GM23338 (cell line): ENCODE results near the gene FEM1B. TPM values are rescaled to one million over a fixed set of nuclear protein-coding genes. Genes with fewer than 3 reads are reported as not detected.

Experiments
- ATAC-seq: fragments of 200-7000 bp; cut with Tn5 transposase; 3 replicates; pipeline ENCODE4 v1.9.1; 2020
- DNase-seq: peaks from one replicate; pipeline ENCODE4 v3.0.0-alpha.2; 2015; ENCODE audit warnings: low spot score
- H2AFZ ChIP-seq: fragments of 200-600 bp; sonication (generic); 2 replicates; pipeline ENCODE4 v1.8.0; 2016; ENCODE audit warnings: antibody characterized with exemption, mild to moderate bottlenecking, moderate library complexity
- H3F3A ChIP-seq: fragments of 200-600 bp; sonication (generic); replicated peaks from 2 replicates; pipeline ENCODE4 v1.8.0; 2017; ENCODE audit warnings: antibody characterized with exemption, mixed run types, low read depth
- H3K27ac ChIP-seq: fragments of 200-600 bp; sonication (generic); 2 replicates; pipeline ENCODE4 v1.6.1; 2016; ENCODE audit warnings: low read depth
- H3K27me3 ChIP-seq: fragments of 200-600 bp; sonication (generic); 2 replicates; pipeline ENCODE4 v1.8.0; 2016; ENCODE audit warnings: mild to moderate bottlenecking, mixed run types, moderate library complexity; ENCODE audit not compliant: insufficient read depth
- H3K36me3 ChIP-seq: fragments of 200-600 bp; sonication (generic); 2 replicates; pipeline ENCODE4 v1.8.0; 2016; ENCODE audit warnings: mild to moderate bottlenecking; ENCODE audit not compliant: insufficient read depth
- H3K4me1 ChIP-seq: fragments of 200-600 bp; sonication (generic); 2 replicates; pipeline ENCODE4 v1.8.0; 2016; ENCODE audit warnings: mild to moderate bottlenecking, moderate library complexity; ENCODE audit not compliant: insufficient read depth
- H3K4me2 ChIP-seq: fragments of 200-600 bp; sonication (generic); 2 replicates; pipeline ENCODE4 v1.7.1; 2017; ENCODE audit warnings: mixed run types
- H3K4me3 ChIP-seq: fragments of 200-600 bp; sonication (generic); 2 replicates; pipeline ENCODE4 v1.6.1; 2016; ENCODE audit warnings: mixed run types
- H3K79me2 ChIP-seq: fragments of 200-600 bp; sonication (generic); replicated peaks from 2 replicates; pipeline ENCODE4 v1.8.0; 2017; ENCODE audit warnings: mild to moderate bottlenecking; ENCODE audit not compliant: insufficient read depth
- H3K9me2 ChIP-seq: fragments of 200-600 bp; sonication (generic); 2 replicates; pipeline ENCODE4 v1.8.0; 2017; ENCODE audit not compliant: insufficient read depth
- H4K20me1 ChIP-seq: fragments of 200-600 bp; sonication (generic); replicated peaks from 2 replicates; pipeline ENCODE4 v1.8.0; 2017; ENCODE audit warnings: mild to moderate bottlenecking; ENCODE audit not compliant: insufficient read depth
- H3K27ac Mint-ChIP-seq: 2 replicates; pipeline ENCODE4 v1.8.0; 2020; ENCODE audit warnings: inconsistent platforms, mild to moderate bottlenecking, moderate library complexity, mixed read lengths
- H3K27me3 Mint-ChIP-seq: 3 replicates; pipeline ENCODE4 v1.8.0; 2022; ENCODE audit warnings: low read depth, mild to moderate bottlenecking, moderate library complexity, mixed read lengths, inconsistent platforms; ENCODE audit not compliant: insufficient read depth, poor library complexity
- H3K36me3 Mint-ChIP-seq: 3 replicates; pipeline ENCODE4 v1.8.0; 2021; ENCODE audit warnings: low read depth, mild to moderate bottlenecking, inconsistent platforms, moderate library complexity, mixed read lengths
- H3K4me1 Mint-ChIP-seq: 3 replicates; pipeline ENCODE4 v1.8.0; 2020; ENCODE audit warnings: mild to moderate bottlenecking, inconsistent platforms, mixed read lengths
- H3K4me3 Mint-ChIP-seq: 3 replicates; pipeline ENCODE4 v1.8.0; 2021; ENCODE audit warnings: moderate library complexity, mild to moderate bottlenecking, inconsistent platforms, mixed read lengths
- H3K9me3 Mint-ChIP-seq: 3 replicates; pipeline ENCODE4 v1.8.0; 2020; ENCODE audit warnings: moderate library complexity, mild to moderate bottlenecking, inconsistent platforms, mixed read lengths
- CTCF ChIP-seq, 2 experiments: fragments of 200-600 bp in 1 of 2; sonication (generic) in 1 of 2; conservative IDR thresholded peaks; 2 replicates each; pipeline versions ENCODE4 v1.5.1 to v1.6.1; 2016 to 2017; ENCODE audit warnings: antibody characterized with exemption in 2 of 2, low read depth in 2 of 2, mild to moderate bottlenecking in 2 of 2, moderate library complexity in 1 of 2
- ETS1 ChIP-seq: IDR thresholded peaks from 2 replicates; pipeline ENCODE4 v1.6.1; 2016; ENCODE audit warnings: antibody characterized with exemption
- EZH2 ChIP-seq: fragments of 200-600 bp; sonication (generic); IDR thresholded peaks from one replicate; pipeline ENCODE4 v1.8.0; 2017; ENCODE audit warnings: antibody characterized with exemption, mild to moderate bottlenecking, low read depth; ENCODE audit not compliant: unreplicated experiment
- STAT1 ChIP-seq: IDR thresholded peaks from one replicate; pipeline ENCODE4 v1.6.1; 2016; ENCODE audit warnings: antibody characterized with exemption; ENCODE audit not compliant: unreplicated experiment
- ZNF462 ChIP-seq: fragments of 250-450 bp; sonication (Bioruptor Pico); IDR thresholded peaks from 2 replicates; pipeline ENCODE4 v1.5.0; 2020; ENCODE audit warnings: mild to moderate bottlenecking, moderate library complexity
- polyA plus RNA-seq: library from polyadenylated mRNA; unstranded; fragments of >200 nt; fragmentation: Nextera tagmentation; extraction: Ambion mirVana; gene quantifications from 2 replicates; pipeline ENCODE4 v1.2.1, GENCODE V29; 2016
- total RNA-seq: library from RNA; depleted of rRNA; stranded (reverse); fragments of >200 nt; shearing (Covaris generic); gene quantifications from 2 replicates; pipeline ENCODE4 v1.2.3, GENCODE V29; 2014

FEM1B gene
- total and polyA plus RNA-seq, 2 experiments from 2014 or later = 13.0 to 82.0 TPM

- TF ChIP-seq ZNF462 (CRISPR knock-in tag) (no peak), EZH2 (no peak), ETS1 (no peak), STAT1 (no peak)
Observed at GRCh38 chr15:68310804-68311463, 33.4 kb downstream of the FEM1B start (continued).

GRCh38 chr15:68311464-68311835 is 33.9 kb downstream of the FEM1B start:
- no peak overlapping the region for H3K27ac Mint-ChIP-seq
- H4K20me1 ChIP-seq = no peaks in the 10 kb centered on the region
- no peak overlapping the region for H3K27ac ChIP-seq

More at GRCh38 chr15:68311464-68311835, 33.9 kb downstream of the FEM1B start:
- ATAC-seq = no peak
- DNase-seq = no peak
- no peak overlapping the region for H3K4me3 Mint-ChIP-seq
- no peak for TF ChIP-seq CTCF (conservative IDR thresholded peaks at IDR 0.05; ENCODE audit: low read depth in 2 of 2)
- no peaks in the 10 kb centered on the region for H3K79me2 ChIP-seq
- no peak overlapping the region for H3K4me2 ChIP-seq
- no peaks in the 10 kb centered on the region for H3K36me3 ChIP-seq
- peaks cover 12% of the 10 kb centered on the region; the same call in 1 of the 2 replicates for H3F3A ChIP-seq
- H3K4me1 Mint-ChIP-seq = peaks cover 45% of the 10 kb centered on the region
- peaks cover 23% of the 10 kb centered on the region for H3K4me1 ChIP-seq
- peaks cover 17% of the 10 kb centered on the region for H3K27me3 Mint-ChIP-seq
- no peak overlapping the region for H3K4me3 ChIP-seq
- H3K36me3 Mint-ChIP-seq = no peaks in the 10 kb centered on the region
- H3K9me2 ChIP-seq = no peaks in the 10 kb centered on the region
- H3K9me3 Mint-ChIP-seq = no peaks in the 10 kb centered on the region
- no peak overlapping the region for H2AFZ ChIP-seq
- no peaks in the 10 kb centered on the region for H3K27me3 ChIP-seq
